GM21786 (cell line): ENCODE results near the gene TMA7B.

ENCODE experiments used
- ATAC-seq: cut with Tn5 transposase; IDR thresholded peaks from one replicate; pipeline ENCODE4 v1.9.1; 2021; ENCODE audit not compliant: unreplicated experiment

TMA7B gene

GRCh38 chr22:39932918-39933649, 27.1 kb upstream of the TMA7B start:
- ATAC-seq: no peak

- ATAC-seq: no peak
Measured at GRCh38 chr22:39933741-39934140, 26.5 kb upstream of the TMA7B start.

- ATAC-seq: no peak
Measured at GRCh38 chr22:39935116-39935515, 25.1 kb upstream of the TMA7B start.

GRCh38 chr22:39935612-39936011, 24.6 kb upstream of the TMA7B start:
- ATAC-seq: no peak

GRCh38 chr22:39936523-39937145, 23.6 kb upstream of the TMA7B start:
- no peak for ATAC-seq

- ATAC-seq: no peak
Measured at GRCh38 chr22:39937906-39938305, 22.3 kb upstream of the TMA7B start.

GRCh38 chr22:39938509-39939111, 21.6 kb upstream of the TMA7B start:
- no peak for ATAC-seq

- no peak for ATAC-seq
Measured at GRCh38 chr22:39939830-39940229, 20.4 kb upstream of the TMA7B start.

GRCh38 chr22:39940757-39941305, 19.4 kb upstream of the TMA7B start:
- no peak for ATAC-seq

GRCh38 chr22:39941601-39942000, 18.6 kb upstream of the TMA7B start:
- no peak for ATAC-seq

GRCh38 chr22:39942439-39943230, 17.6 kb upstream of the TMA7B start:
- ATAC-seq: no peak

GRCh38 chr22:39943337-39943736, 16.9 kb upstream of the TMA7B start:
- no peak for ATAC-seq

GRCh38 chr22:39943953-39944872, 16.0 kb upstream of the TMA7B start:
- no peak for ATAC-seq

- ATAC-seq: no peak
Measured at GRCh38 chr22:39946126-39946502, 14.1 kb upstream of the TMA7B start.

GRCh38 chr22:39946503-39947219, 13.5 kb upstream of the TMA7B start:
- ATAC-seq: no peak

- ATAC-seq: no peak
Measured at GRCh38 chr22:39947220-39948216, 12.7 kb upstream of the TMA7B start.

GRCh38 chr22:39949964-39950737, 10.0 kb upstream of the TMA7B start:
- no peak for ATAC-seq
